Mesothelial cell of epicardium (in vitro differentiated cells): ENCODE measurements around the gene MTR. TPM values are rescaled to one million over a fixed set of nuclear protein-coding genes. Genes with fewer than 3 reads are reported as not detected.

Experiments
- DNase-seq, 2 experiments: peaks; one replicate each; pipeline ENCODE4 v3.0.0; 2021; ENCODE audit warnings: low spot score in 2 of 2; ENCODE audit not compliant: unreplicated experiment in 2 of 2
- H3K27ac Mint-ChIP-seq: 2 replicates; pipeline ENCODE4 v1.8.0; 2021; ENCODE audit warnings: mixed read lengths
- H3K27me3 Mint-ChIP-seq: 2 replicates; pipeline ENCODE4 v1.8.0; 2021; ENCODE audit warnings: low read depth, mixed read lengths
- H3K36me3 Mint-ChIP-seq: 2 replicates; pipeline ENCODE4 v1.8.0; 2021; ENCODE audit warnings: mixed read lengths
- H3K4me1 Mint-ChIP-seq: 2 replicates; pipeline ENCODE4 v1.8.0; 2021; ENCODE audit warnings: mixed read lengths
- H3K4me3 Mint-ChIP-seq: 2 replicates; pipeline ENCODE4 v1.8.0; 2021; ENCODE audit warnings: mild to moderate bottlenecking, moderate library complexity, mixed read lengths
- H3K9me3 Mint-ChIP-seq: 2 replicates; pipeline ENCODE4 v1.8.0; 2021; ENCODE audit warnings: mixed read lengths
- CTCF ChIP-seq: fragments of 200-600 bp; sonication (generic); IDR thresholded peaks from one replicate; pipeline ENCODE4 v1.5.0; 2021; ENCODE audit warnings: antibody characterized with exemption; ENCODE audit not compliant: unreplicated experiment
- total RNA-seq: library from RNA; stranded (reverse); gene quantifications from 3 replicates; pipeline ENCODE4 v1.2.1, GENCODE V29; 2021

Gene MTR
- total RNA-seq, 1 donor from 2014 or later: 62.5 TPM

GRCh38 chr1:236841341-236841740, 46.2 kb downstream of the MTR start:
- no peaks in the 10 kb centered on the region for H3K27me3 Mint-ChIP-seq
- no peak overlapping the region for H3K4me3 Mint-ChIP-seq
- no peak for TF ChIP-seq CTCF
- no peaks in the 10 kb centered on the region for H3K9me3 Mint-ChIP-seq
- H3K36me3 Mint-ChIP-seq: peaks cover 32% of the 10 kb centered on the region
- no peak overlapping the region for H3K27ac Mint-ChIP-seq
- H3K4me1 Mint-ChIP-seq: peaks cover 3% of the 10 kb centered on the region
- no peak for DNase-seq

GRCh38 chr1:236844499-236845271, 49.6 kb downstream of the MTR start:
- H3K9me3 Mint-ChIP-seq: no peaks in the 10 kb centered on the region
- H3K27me3 Mint-ChIP-seq: no peaks in the 10 kb centered on the region
- peaks cover 28% of the 10 kb centered on the region for H3K36me3 Mint-ChIP-seq
- no peak for TF ChIP-seq CTCF
- no peak for DNase-seq
- H3K4me3 Mint-ChIP-seq: no peak overlapping the region
- H3K27ac Mint-ChIP-seq: no peak overlapping the region
- H3K4me1 Mint-ChIP-seq: peaks cover 13% of the 10 kb centered on the region

GRCh38 chr1:236845830-236846229, 50.7 kb downstream of the MTR start:
- peaks cover 15% of the 10 kb centered on the region for H3K4me1 Mint-ChIP-seq
- peaks cover 28% of the 10 kb centered on the region for H3K36me3 Mint-ChIP-seq
- H3K27ac Mint-ChIP-seq: no peak overlapping the region
- no peak for DNase-seq
- TF ChIP-seq CTCF: no peak
- H3K4me3 Mint-ChIP-seq: no peak overlapping the region
- H3K9me3 Mint-ChIP-seq: no peaks in the 10 kb centered on the region
- no peaks in the 10 kb centered on the region for H3K27me3 Mint-ChIP-seq

GRCh38 chr1:236848274-236848923, 53.3 kb downstream of the MTR start:
- Mint-ChIP-seq H3K4me1 (peaks cover 15% of the 10 kb centered on the region), H3K27ac (peak overlapping the region; percentile 13), H3K27me3 (no peaks in the 10 kb centered on the region), H3K4me3 (no peak overlapping the region), H3K9me3 (no peaks in the 10 kb centered on the region), H3K36me3 (peaks cover 32% of the 10 kb centered on the region)
- TF ChIP-seq CTCF: no peak
- no peak for DNase-seq

GRCh38 chr1:236850077-236850979, 55.2 kb downstream of the MTR start:
- Mint-ChIP-seq H3K36me3 (peaks cover 37% of the 10 kb centered on the region), H3K27me3 (no peaks in the 10 kb centered on the region), H3K9me3 (no peaks in the 10 kb centered on the region), H3K4me3 (no peak overlapping the region), H3K27ac (no peak overlapping the region), H3K4me1 (peaks cover 28% of the 10 kb centered on the region)
- no peak for DNase-seq
- TF ChIP-seq CTCF: no peak
